NCI-H748 (cell line): ENCODE data around the gene GADL1.

Source experiments
- DNase-seq: peaks from one replicate; lab custom pipeline; 2025; ENCODE audit not compliant: unreplicated experiment; lab: John Stamatoyannopoulos, UW

GADL1 gene

DNA sequence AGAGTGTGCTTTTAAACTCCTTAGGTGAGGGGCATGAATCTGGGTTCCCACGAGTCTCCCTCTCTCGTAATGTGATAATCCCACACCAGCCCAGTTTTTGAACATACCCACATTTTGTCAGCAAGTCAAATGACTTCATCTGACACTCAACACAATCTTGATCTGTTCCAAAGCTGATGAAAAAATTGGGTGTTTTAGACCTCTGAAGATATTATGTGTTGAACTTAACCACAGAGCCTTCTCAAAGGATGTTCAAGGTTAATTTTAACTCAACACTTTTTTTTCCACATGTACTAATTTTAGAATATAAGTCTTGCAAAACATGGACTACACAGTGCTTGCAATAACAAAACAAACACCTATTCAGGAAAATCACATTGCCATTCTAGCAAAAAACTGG is 164.9 kb downstream of the GADL1 start:
- DNase-seq = no peak

DNA sequence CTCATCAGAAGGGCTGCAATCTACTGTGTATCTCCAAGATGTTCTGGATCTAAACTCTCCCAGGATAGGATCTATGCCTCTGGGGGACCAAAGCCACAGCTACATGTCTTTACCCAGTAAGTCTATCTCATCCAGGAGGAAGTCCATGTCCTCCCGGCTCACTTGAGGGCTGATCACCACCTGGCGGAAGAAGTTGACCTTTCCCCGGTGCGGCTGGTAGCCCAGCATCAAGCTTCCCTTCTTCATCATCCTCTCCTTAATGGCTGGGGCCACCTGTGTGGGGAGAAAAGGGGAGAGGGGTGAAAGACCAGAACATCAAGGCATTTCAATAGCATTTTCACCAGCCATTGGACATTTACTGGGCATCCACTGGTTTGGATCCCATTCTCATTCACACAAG is 166.3 kb downstream of the GADL1 start:
- no peak for DNase-seq

DNA sequence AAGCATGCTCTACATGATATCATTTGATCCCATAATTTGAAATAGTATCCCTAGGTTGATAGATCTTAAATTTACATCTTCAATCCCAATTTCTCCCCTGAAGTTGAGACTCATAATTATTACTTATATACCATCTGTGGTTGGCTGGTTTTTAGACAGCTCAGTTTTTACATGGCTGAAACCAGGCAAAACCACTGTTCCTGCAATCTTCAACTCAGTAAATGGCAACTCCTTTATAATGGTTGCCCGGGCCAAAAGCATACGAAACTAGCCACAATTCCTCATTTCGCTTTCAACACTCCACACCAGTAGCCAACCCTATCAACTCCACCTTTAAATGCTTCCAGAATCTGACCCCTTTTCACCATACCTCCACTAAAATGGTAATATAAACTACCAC is 169.6 kb downstream of the GADL1 start:
- DNase-seq = no peak

DNA sequence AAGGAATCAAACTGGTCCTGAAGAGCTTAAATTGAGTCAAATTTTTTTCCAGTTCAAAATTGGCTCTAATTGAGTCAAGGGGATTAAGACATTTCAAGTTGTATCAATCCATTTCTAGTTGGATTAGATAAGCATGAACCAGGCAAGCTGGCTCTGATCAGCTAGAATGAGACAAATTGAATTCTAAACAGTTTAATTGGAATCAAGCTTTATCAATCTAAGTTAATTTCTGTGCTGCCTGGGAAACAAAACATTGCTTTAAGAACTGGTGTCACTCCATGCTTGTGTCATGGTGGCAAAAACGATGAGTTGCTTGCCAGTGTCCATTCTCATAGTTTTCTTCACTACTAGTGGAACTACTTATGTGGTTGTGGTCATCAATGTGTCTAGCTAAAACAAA is 171.2 kb downstream of the GADL1 start:
- no peak for DNase-seq

GRCh38 chr3:30721314-30721634 is 173.2 kb downstream of the GADL1 start:
- DNase-seq = no peak

GRCh38 chr3:30720586-30721313 is 173.7 kb downstream of the GADL1 start:
- peak; percentile 11 for DNase-seq

GRCh38 chr3:30719536-30719935 is 174.9 kb downstream of the GADL1 start:
- DNase-seq = no peak

DNA sequence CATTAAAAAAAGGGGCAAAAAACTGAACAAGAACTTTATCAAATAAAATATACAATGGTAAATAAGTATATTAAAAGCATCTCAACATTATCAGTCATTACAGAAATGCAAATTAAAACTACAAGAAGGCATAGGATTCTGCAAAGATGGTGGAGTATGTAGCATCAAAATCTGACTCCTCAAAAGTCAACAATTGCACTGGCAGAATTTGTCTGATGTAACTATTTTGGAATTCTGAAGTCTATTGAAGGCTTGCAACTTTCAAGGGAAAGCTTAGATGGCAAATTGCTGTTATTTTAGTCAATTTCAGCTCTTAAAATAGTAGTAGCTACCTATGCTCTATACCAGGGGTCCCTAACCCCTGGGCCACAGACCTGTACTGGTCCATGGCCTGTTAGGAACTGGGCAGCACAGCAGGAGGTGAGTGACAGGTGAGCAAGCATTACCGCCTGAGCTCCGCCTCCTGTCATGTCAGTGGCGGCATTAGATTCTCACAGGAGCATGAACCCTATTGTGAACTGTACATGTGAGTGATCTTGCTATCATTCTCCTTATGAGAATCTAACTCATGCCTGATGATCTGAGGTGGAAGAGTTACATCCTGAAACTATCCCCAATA is 180.5 kb downstream of the GADL1 start:
- DNase-seq = no peak

DNA sequence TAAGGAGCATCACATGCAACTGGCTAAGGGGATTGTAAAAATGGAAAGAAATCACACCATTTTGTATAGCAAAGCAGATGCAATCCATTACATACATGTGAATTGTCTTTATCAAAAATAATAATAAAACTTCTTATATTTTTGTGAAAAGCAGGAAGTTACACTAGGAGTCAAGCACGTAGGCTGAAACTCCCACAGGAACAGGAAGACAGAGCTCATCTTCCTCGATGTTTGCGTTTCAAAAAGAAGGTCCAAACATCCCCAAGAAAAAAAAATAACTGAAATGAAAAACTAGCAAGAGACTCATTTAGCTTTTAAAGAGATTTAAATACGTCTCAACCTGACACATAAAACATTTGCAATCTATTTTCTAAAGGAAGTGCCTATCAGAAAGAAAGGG is 181.5 kb downstream of the GADL1 start:
- DNase-seq = no peak

DNA sequence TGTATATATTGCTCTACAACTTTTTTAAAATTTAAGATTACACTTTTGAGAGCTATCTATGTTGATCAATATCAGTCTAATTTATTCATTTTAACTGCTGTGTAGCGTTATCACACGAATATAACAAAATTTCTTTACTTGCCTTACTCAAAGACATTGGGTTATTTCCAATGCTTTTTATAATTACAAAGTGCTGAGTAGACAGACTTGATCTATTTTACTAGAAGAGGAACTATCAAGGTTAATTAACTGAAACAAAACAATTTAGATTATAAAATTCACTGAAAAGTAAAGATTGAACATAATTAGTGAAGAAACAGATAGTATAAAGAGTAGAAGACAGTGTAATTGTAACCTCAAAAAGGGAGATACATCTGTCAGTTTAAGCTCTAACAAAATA is 182.6 kb downstream of the GADL1 start:
- no peak for DNase-seq

DNA sequence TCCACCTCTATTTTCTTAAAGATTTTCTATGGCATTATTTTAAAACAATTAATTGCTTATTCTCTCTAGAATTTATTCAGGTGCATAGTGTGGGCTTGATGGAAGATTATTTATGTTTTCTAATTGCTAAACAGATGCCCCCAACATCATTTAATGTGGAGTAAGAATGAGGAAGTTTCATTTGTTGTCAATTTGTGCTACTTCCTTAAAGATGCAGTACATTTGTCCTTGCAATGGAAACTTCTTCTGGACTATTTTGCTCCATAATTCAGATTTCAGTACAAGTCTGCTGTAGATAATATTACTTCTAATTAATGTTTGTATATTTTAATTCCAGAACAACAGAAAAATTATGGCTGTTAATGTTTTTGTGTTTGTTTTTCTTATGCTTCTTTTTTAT is 183.3 kb downstream of the GADL1 start:
- no peak for DNase-seq

DNA sequence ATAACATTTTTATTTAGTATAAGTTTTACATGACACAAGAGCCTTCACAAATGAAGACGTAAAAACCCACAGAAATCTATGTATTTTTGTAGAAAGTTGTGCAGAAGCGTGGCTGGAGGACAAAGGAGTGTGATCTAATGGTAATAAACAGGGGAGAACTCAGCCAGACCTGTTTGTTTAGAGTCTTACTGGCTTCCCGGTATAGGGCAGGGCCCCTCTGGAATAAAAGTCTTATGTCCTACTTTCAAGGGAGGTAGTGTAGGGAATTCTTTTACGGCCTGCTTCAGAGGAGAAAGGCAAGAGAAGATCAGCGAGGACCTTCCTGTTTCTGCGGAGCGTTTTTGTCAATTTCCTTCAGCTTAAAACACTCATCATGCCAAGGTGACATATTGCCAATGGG is 184.4 kb downstream of the GADL1 start:
- no peak for DNase-seq

DNA sequence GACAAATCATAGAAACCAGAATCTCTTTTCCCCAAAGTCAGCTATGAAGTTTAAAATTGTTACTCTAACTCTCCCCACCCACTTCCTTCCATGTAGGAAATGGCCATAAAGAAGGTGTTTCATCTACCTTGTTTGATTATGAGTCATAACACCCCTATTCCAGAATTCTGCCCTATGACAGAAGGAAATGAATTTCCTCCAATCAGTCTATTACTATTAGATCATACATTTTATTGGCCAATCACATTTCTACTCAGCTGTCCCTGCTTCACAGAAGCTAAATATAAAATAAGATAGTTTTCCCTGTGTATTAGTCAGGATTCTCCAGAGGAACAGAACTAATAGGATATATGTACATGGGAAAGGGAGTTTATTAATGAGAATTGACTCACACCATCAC is 186.0 kb downstream of the GADL1 start:
- no peak for DNase-seq

GRCh38 chr3:30707825-30708224 is 186.6 kb downstream of the GADL1 start:
- no peak for DNase-seq

GRCh38 chr3:30704931-30705890 is 189.2 kb downstream of the GADL1 start:
- no peak for DNase-seq

DNA sequence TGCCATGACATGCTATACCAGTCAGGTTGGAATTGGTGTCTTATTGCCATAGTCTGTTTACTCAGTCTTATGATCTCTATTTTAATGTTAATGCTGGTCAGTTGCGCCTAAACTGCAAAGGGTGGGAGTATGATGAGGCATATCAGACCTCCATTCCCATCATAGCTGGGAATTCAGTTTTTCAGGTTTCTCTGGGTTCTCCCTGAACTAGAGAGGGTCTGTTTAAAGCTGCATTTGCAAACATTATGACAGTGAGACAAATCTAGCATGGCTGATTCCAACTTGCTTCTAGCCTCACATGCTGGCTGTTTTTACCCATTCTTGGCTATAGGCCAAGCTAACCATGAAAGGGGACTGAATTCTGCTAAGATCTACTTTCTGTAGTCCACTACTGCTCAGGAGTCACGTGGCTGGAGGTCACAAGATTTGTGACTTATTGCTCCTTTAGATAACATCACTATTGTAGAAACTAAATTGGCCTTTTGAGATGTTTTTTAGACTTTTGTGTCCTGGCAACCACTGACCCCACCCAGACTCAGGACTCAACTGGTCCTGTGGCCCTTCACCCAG is 191.5 kb downstream of the GADL1 start:
- no peak for DNase-seq

- no peak for DNase-seq
Observed at GRCh38 chr3:30702038-30702827, 192.2 kb downstream of the GADL1 start.

- no peak for DNase-seq
Observed at GRCh38 chr3:30700702-30701321, 193.6 kb downstream of the GADL1 start.

GRCh38 chr3:30699927-30700326 is 194.5 kb downstream of the GADL1 start:
- DNase-seq = no peak

GRCh38 chr3:30698549-30698948 is 195.9 kb downstream of the GADL1 start:
- no peak for DNase-seq
